ENCODE measurements around the gene XRCC5.

DNA sequence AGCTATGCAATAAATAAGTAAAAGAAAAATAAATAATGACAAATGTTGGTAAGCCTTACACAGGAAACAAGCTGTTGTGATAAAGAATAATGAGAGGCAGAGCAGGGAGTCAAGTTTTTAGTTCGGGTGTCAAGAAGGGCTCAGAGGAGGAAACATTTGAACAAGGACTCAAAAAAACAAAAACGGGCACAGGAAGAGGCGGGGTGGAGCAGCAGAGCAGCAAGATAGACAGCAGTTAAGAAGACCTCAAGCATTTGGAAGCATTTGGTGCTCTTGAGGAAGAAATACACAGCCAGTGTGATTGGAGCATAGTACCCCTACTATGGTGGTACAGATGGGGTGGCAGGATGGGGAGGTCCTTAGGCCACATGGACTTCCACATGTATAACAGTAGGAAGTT, 24.6 kb upstream of the XRCC5 start:
- TF ChIP-seq, protein P1, sequence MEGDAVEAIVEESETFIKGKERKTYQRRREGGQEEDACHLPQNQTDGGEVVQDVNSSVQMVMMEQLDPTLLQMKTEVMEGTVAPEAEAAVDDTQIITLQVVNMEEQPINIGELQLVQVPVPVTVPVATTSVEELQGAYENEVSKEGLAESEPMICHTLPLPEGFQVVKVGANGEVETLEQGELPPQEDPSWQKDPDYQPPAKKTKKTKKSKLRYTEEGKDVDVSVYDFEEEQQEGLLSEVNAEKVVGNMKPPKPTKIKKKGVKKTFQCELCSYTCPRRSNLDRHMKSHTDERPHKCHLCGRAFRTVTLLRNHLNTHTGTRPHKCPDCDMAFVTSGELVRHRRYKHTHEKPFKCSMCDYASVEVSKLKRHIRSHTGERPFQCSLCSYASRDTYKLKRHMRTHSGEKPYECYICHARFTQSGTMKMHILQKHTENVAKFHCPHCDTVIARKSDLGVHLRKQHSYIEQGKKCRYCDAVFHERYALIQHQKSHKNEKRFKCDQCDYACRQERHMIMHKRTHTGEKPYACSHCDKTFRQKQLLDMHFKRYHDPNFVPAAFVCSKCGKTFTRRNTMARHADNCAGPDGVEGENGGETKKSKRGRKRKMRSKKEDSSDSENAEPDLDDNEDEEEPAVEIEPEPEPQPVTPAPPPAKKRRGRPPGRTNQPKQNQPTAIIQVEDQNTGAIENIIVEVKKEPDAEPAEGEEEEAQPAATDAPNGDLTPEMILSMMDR (IDR thresholded peaks at IDR 0.05) = no peak
- TF ChIP-seq POLR2A (IDR thresholded peaks at IDR 0.05) = no peak

All from testis (tissue), 2 donors.